Activated T-helper 17 cell treated with anti-CD3 and anti-CD28 coated beads, Interleukin-2, amount 50 U/mL, for 72 hours (primary cell): Measurements from ENCODE around the gene PINK1. TPM values are rescaled to one million over a fixed set of nuclear protein-coding genes. Genes with fewer than 3 reads are reported as not detected.
A peak's percentile ranks its signal among the peaks of the same experiment; 100 is the strongest.

Source experiments
- ATAC-seq: fragments of 150-1000 bp; cut with Tn5 transposase; replicated peaks from 2 replicates; pipeline ENCODE4 v1.10.0; 2021; ENCODE audit warnings: mild to moderate bottlenecking, moderate library complexity
- H3K27ac Mint-ChIP-seq: one replicate; pipeline ENCODE4 v1.8.0; 2022; ENCODE audit warnings: mixed read lengths
- H3K27me3 Mint-ChIP-seq: one replicate; pipeline ENCODE4 v1.8.0; 2022; ENCODE audit warnings: mixed read lengths
- H3K36me3 Mint-ChIP-seq: one replicate; pipeline ENCODE4 v1.8.0; 2022; ENCODE audit warnings: low read depth, mild to moderate bottlenecking, mixed read lengths
- H3K4me1 Mint-ChIP-seq: one replicate; pipeline ENCODE4 v1.8.0; 2022; ENCODE audit warnings: mixed read lengths
- H3K4me3 Mint-ChIP-seq: one replicate; pipeline ENCODE4 v1.8.0; 2022; ENCODE audit warnings: mild to moderate bottlenecking, mixed read lengths
- H3K9me3 Mint-ChIP-seq: one replicate; pipeline ENCODE4 v1.8.0; 2022; ENCODE audit warnings: mixed read lengths
- total RNA-seq, 2 donors: library from RNA; stranded (reverse); gene quantifications; one replicate each; pipeline ENCODE4 v1.2.3, GENCODE V29; 2022

The PINK1 gene
- total RNA-seq, 2 donors from 2014 or later = 4.1 to 4.6 TPM

GRCh38 chr1:20621012-20621411 is 12.2 kb upstream of the PINK1 start:
- H3K4me1 Mint-ChIP-seq = no peaks in the 10 kb centered on the region
- no peak overlapping the region for H3K4me3 Mint-ChIP-seq
- no peak for ATAC-seq
- no peaks in the 10 kb centered on the region for H3K9me3 Mint-ChIP-seq
- no peak overlapping the region for H3K27ac Mint-ChIP-seq
- no peaks in the 10 kb centered on the region for H3K36me3 Mint-ChIP-seq
- peaks cover 16% of the 10 kb centered on the region for H3K27me3 Mint-ChIP-seq

- Mint-ChIP-seq H3K36me3 (no peaks in the 10 kb centered on the region), H3K4me3 (no peak overlapping the region), H3K9me3 (no peaks in the 10 kb centered on the region), H3K27ac (no peak overlapping the region), H3K27me3 (peaks cover 4% of the 10 kb centered on the region), H3K4me1 (no peaks in the 10 kb centered on the region)
- no peak for ATAC-seq
These were observed 8.5 kb upstream of the PINK1 start for GRCh38 chr1:20624709-20625108.

- no peak for ATAC-seq
- Mint-ChIP-seq H3K4me3 (no peak overlapping the region), H3K36me3 (no peaks in the 10 kb centered on the region)
These were observed 7.8 kb upstream of the PINK1 start for GRCh38 chr1:20625176-20626097.

GRCh38 chr1:20626098-20626427 is 7.2 kb upstream of the PINK1 start:
- no peaks in the 10 kb centered on the region for H3K27me3 Mint-ChIP-seq
- no peak overlapping the region for H3K4me3 Mint-ChIP-seq

More at GRCh38 chr1:20625176-20626097, 7.8 kb upstream of the PINK1 start:
- H3K9me3 Mint-ChIP-seq = no peaks in the 10 kb centered on the region
- H3K4me1 Mint-ChIP-seq = no peaks in the 10 kb centered on the region
- no peaks in the 10 kb centered on the region for H3K27me3 Mint-ChIP-seq
- no peak overlapping the region for H3K27ac Mint-ChIP-seq

DNA sequence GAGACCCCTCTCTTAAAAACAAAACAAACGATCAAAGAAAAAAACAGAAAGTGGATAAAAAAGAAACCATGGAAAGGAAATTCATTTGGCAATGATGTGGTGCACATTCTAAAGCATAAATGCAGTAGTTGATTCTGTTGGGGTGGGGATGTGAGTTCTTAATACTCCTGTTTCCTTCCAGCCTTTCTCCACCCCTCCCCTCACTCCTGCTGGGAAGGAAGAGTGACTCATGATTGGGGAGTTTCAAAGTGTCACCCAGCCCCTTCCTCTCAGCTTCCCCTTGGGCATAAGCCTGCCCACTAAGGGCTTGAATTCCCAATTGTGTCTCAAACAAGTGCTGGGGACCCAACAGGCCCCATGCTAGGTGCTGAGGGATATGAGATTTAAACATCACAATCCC is 6.7 kb upstream of the PINK1 start:
- Mint-ChIP-seq H3K4me3 (no peak overlapping the region), H3K9me3 (no peaks in the 10 kb centered on the region), H3K27ac (no peak overlapping the region), H3K4me1 (no peaks in the 10 kb centered on the region), H3K36me3 (no peaks in the 10 kb centered on the region), H3K27me3 (no peaks in the 10 kb centered on the region)
- ATAC-seq = no peak

More at GRCh38 chr1:20626098-20626427, 7.2 kb upstream of the PINK1 start:
- no peaks in the 10 kb centered on the region for H3K36me3 Mint-ChIP-seq
- no peaks in the 10 kb centered on the region for H3K4me1 Mint-ChIP-seq
- H3K9me3 Mint-ChIP-seq = no peaks in the 10 kb centered on the region
- ATAC-seq = no peak
- no peak overlapping the region for H3K27ac Mint-ChIP-seq

GRCh38 chr1:20630729-20631128 is 2.5 kb upstream of the PINK1 start:
- no peaks in the 10 kb centered on the region for H3K36me3 Mint-ChIP-seq
- no peak overlapping the region for H3K4me3 Mint-ChIP-seq
- no peaks in the 10 kb centered on the region for H3K9me3 Mint-ChIP-seq
- H3K27ac Mint-ChIP-seq = no peak overlapping the region
- no peaks in the 10 kb centered on the region for H3K27me3 Mint-ChIP-seq
- no peak for ATAC-seq
- H3K4me1 Mint-ChIP-seq = no peaks in the 10 kb centered on the region

DNA sequence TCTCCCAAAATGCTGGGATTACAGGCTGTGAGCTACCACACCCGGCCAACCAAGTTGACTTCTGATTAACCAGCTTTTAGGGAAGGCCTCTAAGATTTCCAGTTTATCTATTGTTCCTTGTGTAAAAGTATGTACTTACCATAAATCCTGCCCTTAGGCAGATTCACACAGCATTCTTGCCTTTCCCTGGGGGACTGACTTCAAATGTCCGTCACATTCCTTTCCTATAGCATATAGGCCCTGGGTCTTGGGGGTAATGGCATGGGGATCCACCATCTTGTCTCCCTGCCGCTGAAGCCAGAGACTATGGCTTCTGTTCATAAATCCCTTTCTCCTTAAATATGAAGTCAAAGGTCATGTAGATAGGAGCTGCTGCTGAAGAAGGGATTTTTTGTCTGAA is 872 bp upstream of the PINK1 start:
- H3K4me3 Mint-ChIP-seq = peak overlapping the region; percentile 60
- no peak for ATAC-seq
- H3K9me3 Mint-ChIP-seq = no peaks in the 10 kb centered on the region
- H3K4me1 Mint-ChIP-seq = no peaks in the 10 kb centered on the region
- H3K27me3 Mint-ChIP-seq = no peaks in the 10 kb centered on the region
- no peak overlapping the region for H3K27ac Mint-ChIP-seq
- H3K36me3 Mint-ChIP-seq = no peaks in the 10 kb centered on the region

DNA sequence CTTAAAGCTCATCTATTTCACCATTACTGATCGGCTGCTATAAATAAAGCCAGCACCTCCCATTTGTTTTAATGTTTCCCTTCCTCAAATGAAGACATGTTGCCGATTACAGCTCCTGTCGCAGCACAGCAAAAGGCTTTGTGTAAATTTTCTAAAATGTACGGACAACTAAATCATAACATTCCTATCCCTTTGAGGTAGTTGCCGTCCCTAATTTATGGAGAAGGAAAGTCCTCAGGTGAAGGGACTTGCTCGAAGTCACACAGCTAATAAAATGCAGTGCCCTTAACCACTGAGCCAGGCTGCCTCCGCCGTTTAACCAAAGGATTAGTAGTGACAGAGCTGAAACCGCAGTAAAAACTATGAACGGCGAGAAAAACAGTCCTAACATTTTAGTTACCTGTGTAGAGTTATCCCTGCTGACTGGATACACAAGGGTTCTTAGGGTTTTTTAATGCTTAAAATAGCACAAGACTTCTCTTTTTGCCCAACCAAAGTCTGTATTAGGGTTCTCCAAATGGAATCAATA is 871 bp downstream of the PINK1 start:
- Mint-ChIP-seq H3K4me3 (peak overlapping the region; percentile 88), H3K9me3 (no peaks in the 10 kb centered on the region), H3K27me3 (no peaks in the 10 kb centered on the region), H3K36me3 (peaks cover 7% of the 10 kb centered on the region), H3K4me1 (no peaks in the 10 kb centered on the region), H3K27ac (peak overlapping the region; percentile 81)
- peak; percentile 55 for ATAC-seq

DNA sequence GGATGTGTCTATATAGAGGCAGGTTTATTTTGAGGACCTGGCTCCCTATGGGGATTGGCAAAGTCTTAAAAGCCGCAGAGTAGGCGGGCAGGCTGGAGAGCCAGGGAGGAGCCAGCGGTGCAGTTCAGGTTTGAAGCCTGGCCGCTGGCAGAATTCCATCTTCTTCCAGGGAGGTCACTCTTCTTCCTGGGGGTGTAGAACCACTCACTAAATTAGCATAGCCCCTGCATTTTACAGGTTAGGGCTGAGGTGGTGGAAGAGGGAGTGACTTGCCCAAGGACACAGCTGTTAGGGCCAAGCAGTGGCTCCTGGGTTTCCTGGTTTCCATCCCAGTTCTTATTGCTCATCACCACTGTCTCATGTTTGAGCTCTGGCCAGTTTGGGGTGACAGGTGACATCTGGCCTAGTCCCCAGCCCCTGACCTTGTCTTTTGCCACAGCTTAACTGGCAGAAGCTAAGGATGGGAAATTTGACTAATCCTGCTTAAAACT is 1.4 kb downstream of the PINK1 start:
- peak; percentile 42 for ATAC-seq
- no peaks in the 10 kb centered on the region for H3K27me3 Mint-ChIP-seq
- H3K4me1 Mint-ChIP-seq = no peaks in the 10 kb centered on the region
- H3K4me3 Mint-ChIP-seq = peak overlapping the region; percentile 88
- H3K36me3 Mint-ChIP-seq = peaks cover 8% of the 10 kb centered on the region
- peak overlapping the region; percentile 81 for H3K27ac Mint-ChIP-seq
- H3K9me3 Mint-ChIP-seq = no peaks in the 10 kb centered on the region

DNA sequence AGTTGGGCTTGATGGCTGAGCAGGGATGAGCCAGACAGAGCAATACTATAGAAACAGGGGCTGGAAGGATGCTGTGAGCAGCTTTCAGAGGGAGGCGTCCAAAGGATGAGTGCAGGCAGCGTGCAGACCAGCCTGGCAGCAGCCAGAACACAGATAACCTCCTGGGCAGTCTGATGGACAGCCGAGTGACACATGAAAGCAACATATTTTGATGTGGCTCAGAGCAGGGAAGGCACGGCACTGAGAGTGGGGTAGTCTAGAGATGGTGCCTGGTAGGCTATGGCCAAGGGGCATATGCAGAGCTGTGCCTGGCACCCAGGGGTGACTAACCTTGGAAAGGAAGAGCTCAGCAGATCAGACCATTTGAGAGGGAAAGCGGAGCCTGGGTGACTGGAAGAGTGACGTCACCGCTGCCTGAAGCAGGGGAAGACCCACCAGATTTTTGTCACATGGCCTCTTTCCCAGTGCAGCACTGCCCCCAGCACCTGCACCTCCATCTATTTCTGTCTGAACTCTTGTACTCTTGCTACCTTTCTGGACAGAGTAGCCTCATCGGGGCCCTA is 3.6 kb downstream of the PINK1 start:
- Mint-ChIP-seq H3K27me3 (no peaks in the 10 kb centered on the region), H3K4me3 (no peak overlapping the region), H3K36me3 (peaks cover 8% of the 10 kb centered on the region), H3K9me3 (no peaks in the 10 kb centered on the region), H3K4me1 (no peaks in the 10 kb centered on the region), H3K27ac (peak overlapping the region; percentile 71)
- no peak for ATAC-seq

GRCh38 chr1:20640183-20640597 is 6.9 kb downstream of the PINK1 start:
- no peaks in the 10 kb centered on the region for H3K4me1 Mint-ChIP-seq
- no peaks in the 10 kb centered on the region for H3K27me3 Mint-ChIP-seq
- no peak overlapping the region for H3K4me3 Mint-ChIP-seq
- H3K36me3 Mint-ChIP-seq = peaks cover 8% of the 10 kb centered on the region
- H3K9me3 Mint-ChIP-seq = no peaks in the 10 kb centered on the region
- no peak overlapping the region for H3K27ac Mint-ChIP-seq
- peak; percentile 83 for ATAC-seq

DNA sequence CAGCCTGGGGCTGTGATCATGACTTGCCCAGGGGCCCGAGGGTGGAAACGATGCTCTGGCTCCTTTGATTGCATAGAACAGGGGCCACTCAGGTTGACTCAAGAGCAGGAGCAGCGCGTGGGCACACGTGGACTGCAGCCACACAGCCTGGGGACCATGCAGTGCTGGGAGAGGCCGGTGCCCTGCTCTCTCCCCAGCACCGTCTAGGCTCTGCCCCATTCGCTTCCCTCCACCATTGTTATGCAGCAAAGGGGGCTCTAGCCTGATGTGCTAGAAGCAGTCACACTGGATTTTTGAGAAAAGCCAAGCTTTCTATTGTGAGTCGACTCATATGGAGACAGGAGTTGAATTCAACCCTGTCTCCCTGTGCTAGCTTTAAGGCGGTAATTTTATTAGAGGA is 8.7 kb downstream of the PINK1 start:
- no peak for ATAC-seq
- H3K27ac Mint-ChIP-seq = no peak overlapping the region

DNA sequence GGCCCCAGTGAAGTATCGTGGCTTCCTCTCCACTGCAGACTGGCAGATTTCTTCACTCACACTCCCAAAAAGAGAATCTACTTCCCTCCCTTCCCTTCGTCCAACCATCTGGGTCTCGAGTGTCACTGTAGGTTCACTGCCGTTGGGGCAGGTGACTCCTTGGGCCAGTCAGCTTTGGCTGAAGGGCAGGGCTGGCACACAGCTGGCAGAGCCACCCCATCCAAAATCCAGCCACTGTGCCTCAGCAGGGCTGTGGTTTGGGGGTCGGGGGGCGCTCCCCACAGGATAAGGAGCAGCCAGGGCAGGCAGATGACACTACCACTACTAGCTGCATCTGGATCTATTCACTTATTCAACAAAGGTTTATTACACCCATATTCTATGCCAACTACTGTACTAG is 9.8 kb downstream of the PINK1 start:
- H3K27ac Mint-ChIP-seq = no peak overlapping the region
- no peak for ATAC-seq
- H3K27me3 Mint-ChIP-seq = no peaks in the 10 kb centered on the region
- H3K4me1 Mint-ChIP-seq = no peaks in the 10 kb centered on the region
- no peaks in the 10 kb centered on the region for H3K9me3 Mint-ChIP-seq
- peaks cover 14% of the 10 kb centered on the region for H3K36me3 Mint-ChIP-seq
- H3K4me3 Mint-ChIP-seq = no peak overlapping the region

More for the DNA sequence above, 8.7 kb downstream of the PINK1 start:
- peaks cover 8% of the 10 kb centered on the region for H3K36me3 Mint-ChIP-seq
- H3K4me1 Mint-ChIP-seq = no peaks in the 10 kb centered on the region
- H3K4me3 Mint-ChIP-seq = no peak overlapping the region
- no peaks in the 10 kb centered on the region for H3K9me3 Mint-ChIP-seq
- no peaks in the 10 kb centered on the region for H3K27me3 Mint-ChIP-seq

- no peak for ATAC-seq
- H3K36me3 Mint-ChIP-seq = peaks cover 19% of the 10 kb centered on the region
- no peaks in the 10 kb centered on the region for H3K4me1 Mint-ChIP-seq
- no peak overlapping the region for H3K27ac Mint-ChIP-seq
- H3K27me3 Mint-ChIP-seq = no peaks in the 10 kb centered on the region
- H3K4me3 Mint-ChIP-seq = no peak overlapping the region
- H3K9me3 Mint-ChIP-seq = no peaks in the 10 kb centered on the region
These were observed 11.2 kb downstream of the PINK1 start for GRCh38 chr1:20644416-20644815.

GRCh38 chr1:20645414-20645813 is 12.2 kb downstream of the PINK1 start:
- Mint-ChIP-seq H3K4me3 (no peak overlapping the region), H3K27ac (no peak overlapping the region), H3K4me1 (no peaks in the 10 kb centered on the region), H3K27me3 (no peaks in the 10 kb centered on the region), H3K9me3 (no peaks in the 10 kb centered on the region), H3K36me3 (peaks cover 29% of the 10 kb centered on the region)
- ATAC-seq = no peak
